HG02610 (cell line): Measurements from ENCODE around the gene WNT8A.

Source experiments
- ATAC-seq: cut with Tn5 transposase; IDR thresholded peaks from one replicate; pipeline ENCODE4 v1.9.1; 2021; ENCODE audit warnings: mild to moderate bottlenecking, moderate library complexity; ENCODE audit not compliant: unreplicated experiment

The WNT8A gene

GRCh38 chr5:138138949-138139780 lies 55.3 kb downstream of the WNT8A start, which contains the start of gene NME5:
TSS of gene NME5 (minus strand) at chr5:138139428. CDS start at chr5:138138780, 648 bp downstream.
- ATAC-seq, result peak; percentile 88

GRCh38 chr5:138139781-138140090 lies 55.9 kb downstream of the WNT8A start:
- no peak for ATAC-seq

GRCh38 chr5:138140268-138140667 lies 56.4 kb downstream of the WNT8A start:
- no peak for ATAC-seq
